ENCODE data around the gene FHIP1A. TPM values are rescaled to one million over a fixed set of nuclear protein-coding genes. Genes with fewer than 3 reads are reported as not detected.

FHIP1A gene
- total and polyA plus RNA-seq, 4 donors: 0.50 to 3.8 (median 1.0) TPM

GRCh38 chr4:151454513-151454912, 45.5 kb downstream of the FHIP1A start:
- H3K27me3 ChIP-seq (ENCODE audit: control insufficient read depth in 4 of 4, insufficient read depth in 4 of 4, low read length in 3 of 4): no peaks in the 10 kb centered on the region
- no peak overlapping the region for H3K27ac ChIP-seq (ENCODE audit: low read depth in 1 of 2, low read length in 2 of 2)
- no peaks in the 10 kb centered on the region for H3K36me3 ChIP-seq (ENCODE audit: control insufficient read depth in 4 of 4, insufficient read depth in 3 of 4, low read depth in 1 of 4, low read length in 3 of 4)
- H3K4me1 ChIP-seq (ENCODE audit: control insufficient read depth in 4 of 4, insufficient read depth in 4 of 4, low read length in 3 of 4): no peaks in the 10 kb centered on the region
- no peak overlapping the region for H3K9ac ChIP-seq (ENCODE audit: low read depth in 1 of 2, low read length in 2 of 2)
- no peak overlapping the region for H3K4me3 ChIP-seq (ENCODE audit: low read depth in 1 of 3, low read length in 3 of 3)
- TF ChIP-seq YY1 (IDR thresholded peaks at IDR 0.05) (no peak), SP1 (IDR thresholded peaks at IDR 0.05) (no peak), FOXA1 (IDR thresholded peaks at IDR 0.05) (no peak), HNF4A (conservative IDR thresholded peaks at IDR 0.05) (no peak)
- WGBS: 92% methylated on average over 5 of the region's 5 CpGs
- H3K9me3 ChIP-seq (ENCODE audit: control insufficient read depth in 4 of 4, low read length in 3 of 4): no peaks in the 10 kb centered on the region
- DNase-seq (ENCODE audit: low spot score): no peak

- Histone ChIP-seq H3K36me3 (ENCODE audit: control insufficient read depth in 4 of 4, insufficient read depth in 3 of 4, low read depth in 1 of 4, low read length in 3 of 4) (no peaks in the 10 kb centered on the region), H3K27ac (ENCODE audit: low read depth in 1 of 2, low read length in 2 of 2) (no peak overlapping the region), H3K4me1 (ENCODE audit: control insufficient read depth in 4 of 4, insufficient read depth in 4 of 4, low read length in 3 of 4) (no peaks in the 10 kb centered on the region), H3K9me3 (ENCODE audit: control insufficient read depth in 4 of 4, low read length in 3 of 4) (no peaks in the 10 kb centered on the region), H3K4me3 (ENCODE audit: low read depth in 1 of 3, low read length in 3 of 3) (no peak overlapping the region), H3K27me3 (ENCODE audit: control insufficient read depth in 4 of 4, insufficient read depth in 4 of 4, low read length in 3 of 4) (no peaks in the 10 kb centered on the region), H3K9ac (ENCODE audit: low read depth in 1 of 2, low read length in 2 of 2) (no peak overlapping the region)
- TF ChIP-seq SP1 (IDR thresholded peaks at IDR 0.05) (no peak), HNF4A (conservative IDR thresholded peaks at IDR 0.05) (no peak), YY1 (IDR thresholded peaks at IDR 0.05) (no peak), REST (IDR thresholded peaks at IDR 0.05) (no peak), JUND (IDR thresholded peaks at IDR 0.05) (no peak), GABPA (IDR thresholded peaks at IDR 0.05 in 1 of 2, conservative IDR thresholded peaks at IDR 0.05 in 1 of 2) (no peak), NR2F2 (IDR thresholded peaks at IDR 0.05) (no peak), ATF3 (IDR thresholded peaks at IDR 0.05) (no peak), TAF1 (conservative IDR thresholded peaks at IDR 0.05) (no peak)
- DNase-seq (ENCODE audit: low spot score): no peak
- 94% methylated on average over 1 of the region's 1 CpG for WGBS
Observed at GRCh38 chr4:151455212-151455611, 46.2 kb downstream of the FHIP1A start.

GRCh38 chr4:151458148-151458547, 49.2 kb downstream of the FHIP1A start:
- Histone ChIP-seq H3K4me1 (ENCODE audit: control insufficient read depth in 4 of 4, insufficient read depth in 4 of 4, low read length in 3 of 4) (no peaks in the 10 kb centered on the region), H3K27me3 (ENCODE audit: control insufficient read depth in 4 of 4, insufficient read depth in 4 of 4, low read length in 3 of 4) (no peaks in the 10 kb centered on the region), H3K9ac (ENCODE audit: low read depth in 1 of 2, low read length in 2 of 2) (no peak overlapping the region), H3K27ac (ENCODE audit: low read depth in 1 of 2, low read length in 2 of 2) (no peak overlapping the region), H3K4me3 (ENCODE audit: low read depth in 1 of 3, low read length in 3 of 3) (no peak overlapping the region), H3K9me3 (ENCODE audit: control insufficient read depth in 4 of 4, low read length in 3 of 4) (no peaks in the 10 kb centered on the region), H3K36me3 (ENCODE audit: control insufficient read depth in 4 of 4, insufficient read depth in 3 of 4, low read depth in 1 of 4, low read length in 3 of 4) (no peaks in the 10 kb centered on the region)
- WGBS: 95% methylated on average over 1 of the region's 1 CpG
- no peak for DNase-seq (ENCODE audit: low spot score)
- TF ChIP-seq MAX (IDR thresholded peaks at IDR 0.05) (no peak), TAF1 (conservative IDR thresholded peaks at IDR 0.05) (no peak), GABPA (IDR thresholded peaks at IDR 0.05 in 1 of 2, conservative IDR thresholded peaks at IDR 0.05 in 1 of 2) (no peak), HNF4A (conservative IDR thresholded peaks at IDR 0.05) (no peak), ZBTB33 (IDR thresholded peaks at IDR 0.05) (no peak), RXRA (IDR thresholded peaks at IDR 0.05) (no peak), CTCF (IDR thresholded peaks at IDR 0.05; ENCODE audit: low read depth, low read length, missing input control) (no peak), RAD21 (IDR thresholded peaks at IDR 0.05) (no peak), HNF4G (IDR thresholded peaks at IDR 0.05) (no peak), FOXA1 (IDR thresholded peaks at IDR 0.05) (no peak), YY1 (IDR thresholded peaks at IDR 0.05) (no peak), REST (IDR thresholded peaks at IDR 0.05) (no peak), EGR1 (IDR thresholded peaks at IDR 0.05; ENCODE audit: low read depth in 2 of 2) (no peak)
